Colonic mucosa (tissue), 4 donors: Measurements from ENCODE around the gene KRT12. TPM values are rescaled to one million over a fixed set of nuclear protein-coding genes. Genes with fewer than 3 reads are reported as not detected.

ENCODE experiments used
- DNase-seq: peaks from one replicate; pipeline ENCODE4 v3.0.0-alpha.2; 2020
- H3K27ac ChIP-seq: fragments of 200-600 bp; one replicate; pipeline ENCODE4 v1.8.0; 2021
- H3K27me3 ChIP-seq: fragments of 200-600 bp; one replicate; pipeline ENCODE4 v1.8.0; 2021
- H3K36me3 ChIP-seq: fragments of 200-600 bp; one replicate; pipeline ENCODE4 v1.8.0; 2021
- H3K4me1 ChIP-seq: fragments of 200-600 bp; one replicate; pipeline ENCODE4 v1.8.0; 2021; ENCODE audit warnings: mild to moderate bottlenecking
- H3K4me3 ChIP-seq: fragments of 200-600 bp; one replicate; pipeline ENCODE4 v1.8.0; 2021
- H3K9ac ChIP-seq, 2 donors: one replicate each; pipeline ENCODE4 v1.7.0; 2013; ENCODE audit warnings: control low read depth in 2 of 2, low read depth in 2 of 2, low read length in 2 of 2
- H3K9me3 ChIP-seq: fragments of 200-600 bp; one replicate; pipeline ENCODE4 v1.8.0; 2021
- CTCF ChIP-seq: fragments of 200-600 bp; IDR thresholded peaks from one replicate; pipeline ENCODE4 v1.8.0; 2022; ENCODE audit warnings: antibody characterized with exemption, mild to moderate bottlenecking
- intact Hi-C: fragments of 100-400 bp; cut with DNase I; formaldehyde crosslinking; loops from one replicate; pipeline ENCODE4 v1.14.1; 2022
- total RNA-seq, 2 donors: library from RNA; stranded (reverse); fragmentation: NEBNext Ultra II Directional in 1 of 2; extraction: Animal tissue kit (Norgen Biotek cat#: 25700) in 1 of 2; gene quantifications; one replicate each; pipeline ENCODE4 v1.2.1, GENCODE V29; 2021
- donor health status: healthy.
- donor health status: DM: no; HTN: no; CAD: no.
- donor health status: DM: no; HTN: no; CAD: no.

KRT12 gene
- total RNA-seq, 2 donors from 2014 or later, result 2.2 to 4.4 TPM

GRCh38 chr17:40850293-40850972 lies 16.6 kb downstream of the KRT12 start:
- no peak overlapping the region for H3K27ac ChIP-seq
- H3K4me3 ChIP-seq, result no peak overlapping the region
- TF ChIP-seq CTCF, result no peak
- intact Hi-C loops, result loop anchor here (10.0 kb wide), 1 partner anchor 474 kb away; no protein-coding TSS in a partner anchor
- H3K9me3 ChIP-seq, result no peaks in the 10 kb centered on the region
- H3K4me1 ChIP-seq, result no peaks in the 10 kb centered on the region
- H3K27me3 ChIP-seq, result no peaks in the 10 kb centered on the region
- H3K36me3 ChIP-seq, result no peaks in the 10 kb centered on the region
- no peak overlapping the region for H3K9ac ChIP-seq
- DNase-seq, result no peak

- H3K9me3 ChIP-seq, result no peaks in the 10 kb centered on the region
- intact Hi-C loops, result loop anchor here (10.0 kb wide), 1 partner anchor 475 kb away; no protein-coding TSS in a partner anchor
These were observed 17.3 kb downstream of the KRT12 start for GRCh38 chr17:40849723-40850122.

GRCh38 chr17:40848583-40849235 lies 18.3 kb downstream of the KRT12 start:
- H3K27me3 ChIP-seq, result no peaks in the 10 kb centered on the region
- intact Hi-C loops, result no loop called here
- H3K4me1 ChIP-seq, result no peaks in the 10 kb centered on the region
- DNase-seq, result no peak
- H3K36me3 ChIP-seq, result no peaks in the 10 kb centered on the region
- H3K4me3 ChIP-seq, result no peak overlapping the region
- no peak for TF ChIP-seq CTCF
- no peaks in the 10 kb centered on the region for H3K9me3 ChIP-seq
- no peak overlapping the region for H3K9ac ChIP-seq
- H3K27ac ChIP-seq, result no peak overlapping the region

More at GRCh38 chr17:40849723-40850122, 17.3 kb downstream of the KRT12 start:
- Histone ChIP-seq H3K27me3 (no peaks in the 10 kb centered on the region), H3K27ac (no peak overlapping the region), H3K4me1 (no peaks in the 10 kb centered on the region), H3K4me3 (no peak overlapping the region), H3K9ac (no peak overlapping the region), H3K36me3 (no peaks in the 10 kb centered on the region)
- DNase-seq, result no peak
- TF ChIP-seq CTCF, result no peak

GRCh38 chr17:40846515-40847144 lies 20.4 kb downstream of the KRT12 start:
- H3K27ac ChIP-seq, result no peak overlapping the region
- intact Hi-C loops, result no loop called here
- no peak overlapping the region for H3K9ac ChIP-seq
- no peaks in the 10 kb centered on the region for H3K4me1 ChIP-seq
- H3K4me3 ChIP-seq, result no peak overlapping the region
- no peaks in the 10 kb centered on the region for H3K9me3 ChIP-seq
- no peaks in the 10 kb centered on the region for H3K36me3 ChIP-seq
- H3K27me3 ChIP-seq, result no peaks in the 10 kb centered on the region
- no peak for TF ChIP-seq CTCF
- no peak for DNase-seq

- H3K9me3 ChIP-seq, result no peaks in the 10 kb centered on the region
- no peaks in the 10 kb centered on the region for H3K27me3 ChIP-seq
- no peak for DNase-seq
- no peak overlapping the region for H3K9ac ChIP-seq
- no peaks in the 10 kb centered on the region for H3K4me1 ChIP-seq
- no peak for TF ChIP-seq CTCF
- intact Hi-C loops, result no loop called here
- no peaks in the 10 kb centered on the region for H3K36me3 ChIP-seq
- no peak overlapping the region for H3K4me3 ChIP-seq
- H3K27ac ChIP-seq, result no peak overlapping the region
These were observed 22.3 kb downstream of the KRT12 start for GRCh38 chr17:40844671-40845107.
